H9 (cell line): ENCODE results near the gene FATE1. TPM values are rescaled to one million over a fixed set of nuclear protein-coding genes. Genes with fewer than 3 reads are reported as not detected.

Experiments used
- DNase-seq: peaks from one replicate; pipeline ENCODE4 v3.0.0-alpha.2; 2017
- H2AFZ ChIP-seq: one replicate; pipeline ENCODE4 v1.6.1; 2013; ENCODE audit warnings: mild to moderate bottlenecking, low read length, control low read depth, moderate library complexity
- H2AK5ac ChIP-seq: 2 replicates; pipeline ENCODE4 v1.6.1; 2013; ENCODE audit warnings: low read length, control low read depth, mixed read lengths; ENCODE audit not compliant: insufficient read length
- H2BK120ac ChIP-seq: one replicate; pipeline ENCODE4 v1.6.1; 2013; ENCODE audit warnings: low read depth, mild to moderate bottlenecking, low read length, control low read depth, inconsistent platforms; ENCODE audit not compliant: poor library complexity, severe bottlenecking
- H2BK12ac ChIP-seq: 2 replicates; pipeline ENCODE4 v1.6.1; 2013; ENCODE audit warnings: low read length, control low read depth, mixed read lengths, low read depth; ENCODE audit not compliant: insufficient read length
- H2BK15ac ChIP-seq: 2 replicates; pipeline ENCODE4 v1.6.1; 2013; ENCODE audit warnings: low read depth, low read length, control low read depth
- H2BK20ac ChIP-seq: one replicate; pipeline ENCODE4 v1.6.1; 2013; ENCODE audit warnings: low read depth, mild to moderate bottlenecking, low read length, control low read depth, inconsistent platforms; ENCODE audit not compliant: poor library complexity, severe bottlenecking
- H2BK5ac ChIP-seq: 2 replicates; pipeline ENCODE4 v1.6.1; 2013; ENCODE audit warnings: low read length, control low read depth, mixed read lengths; ENCODE audit not compliant: insufficient read length
- H3K14ac ChIP-seq: 2 replicates; pipeline ENCODE4 v1.6.1; 2013; ENCODE audit warnings: low read length, control low read depth; ENCODE audit not compliant: insufficient read depth
- H3K18ac ChIP-seq: 2 replicates; pipeline ENCODE4 v1.6.1; 2013; ENCODE audit warnings: low read depth, mild to moderate bottlenecking, mixed read lengths, low read length, control low read depth; ENCODE audit not compliant: insufficient read length
- H3K23ac ChIP-seq: 2 replicates; pipeline ENCODE4 v1.6.1; 2013; ENCODE audit warnings: low read length, control low read depth, mixed read lengths, low read depth; ENCODE audit not compliant: insufficient read length
- H3K23me2 ChIP-seq: 2 replicates; pipeline ENCODE4 v1.6.1; 2013; ENCODE audit warnings: low read depth, mild to moderate bottlenecking, mixed read lengths, low read length, control low read depth; ENCODE audit not compliant: insufficient read length, poor library complexity, severe bottlenecking
- H3K27ac ChIP-seq: 2 replicates; pipeline ENCODE4 v1.5.1; 2013; ENCODE audit warnings: low read length, control low read depth, mixed read lengths, low read depth; ENCODE audit not compliant: insufficient read length
- H3K27me3 ChIP-seq: 2 replicates; pipeline ENCODE4 v1.6.1; 2013; ENCODE audit warnings: low read length, control low read depth, inconsistent platforms; ENCODE audit not compliant: insufficient read depth
- H3K4ac ChIP-seq: 2 replicates; pipeline ENCODE4 v1.6.1; 2013; ENCODE audit warnings: low read depth, mild to moderate bottlenecking, control low read depth, inconsistent platforms, low read length, moderate library complexity
- H3K4me1 ChIP-seq: 2 replicates; pipeline ENCODE4 v1.6.1; 2013; ENCODE audit warnings: low read length, control low read depth, inconsistent platforms; ENCODE audit not compliant: insufficient read depth
- H3K4me2 ChIP-seq: 2 replicates; pipeline ENCODE4 v1.6.1; 2013; ENCODE audit warnings: low read length, control low read depth, mixed read lengths; ENCODE audit not compliant: insufficient read length, insufficient read depth
- H3K56ac ChIP-seq: 2 replicates; pipeline ENCODE4 v1.6.1; 2013; ENCODE audit warnings: low read depth, mild to moderate bottlenecking, mixed read lengths, low read length, control low read depth; ENCODE audit not compliant: insufficient read length
- H3K79me1 ChIP-seq: 2 replicates; pipeline ENCODE4 v1.6.1; 2013; ENCODE audit warnings: low read depth, mild to moderate bottlenecking, moderate library complexity, low read length, control low read depth, inconsistent platforms; ENCODE audit not compliant: insufficient read depth, poor library complexity, severe bottlenecking
- H3K79me2 ChIP-seq: 2 replicates; pipeline ENCODE4 v1.6.1; 2013; ENCODE audit warnings: low read length, control low read depth, inconsistent platforms; ENCODE audit not compliant: insufficient read depth
- H3K9ac ChIP-seq: 2 replicates; pipeline ENCODE4 v1.6.1; 2013; ENCODE audit warnings: low read length, control low read depth, mixed read lengths; ENCODE audit not compliant: insufficient read length; ENCODE audit errors: extremely low read depth
- H3K9me3 ChIP-seq: one replicate; pipeline ENCODE4 v1.6.1; 2013; ENCODE audit warnings: low read depth, low read length, inconsistent platforms; ENCODE audit not compliant: control insufficient read depth
- H3T11ph ChIP-seq: one replicate; pipeline ENCODE4 v1.6.1; 2013; ENCODE audit warnings: mild to moderate bottlenecking, low read length, control low read depth, inconsistent platforms
- H4K20me1 ChIP-seq: one replicate; pipeline ENCODE4 v1.6.1; 2013; ENCODE audit not compliant: control insufficient read depth, insufficient read length, insufficient read depth
- H4K5ac ChIP-seq: 2 replicates; pipeline ENCODE4 v1.6.1; 2013; ENCODE audit warnings: low read depth, mild to moderate bottlenecking, mixed read lengths, low read length, control low read depth; ENCODE audit not compliant: insufficient read length
- H4K8ac ChIP-seq: replicated peaks from 2 replicates; pipeline ENCODE4 v1.6.1; 2013; ENCODE audit warnings: low read length, control low read depth, mixed read lengths, low read depth; ENCODE audit not compliant: insufficient read length
- H4K91ac ChIP-seq: 2 replicates; pipeline ENCODE4 v1.6.1; 2013; ENCODE audit warnings: low read depth, mild to moderate bottlenecking, moderate library complexity, mixed read lengths, low read length, control low read depth; ENCODE audit not compliant: insufficient read length
- H3K27ac Mint-ChIP-seq, 3 experiments: 2 replicates in 2 of 3; 3 replicates in 1 of 3; pipeline ENCODE4 v1.8.0; 2020 to 2021; ENCODE audit warnings: mixed read lengths in 3 of 3, mild to moderate bottlenecking in 1 of 3, moderate library complexity in 1 of 3
- H3K27me3 Mint-ChIP-seq: 2 replicates; pipeline ENCODE4 v1.8.0; 2021; ENCODE audit warnings: low read depth, mild to moderate bottlenecking, moderate library complexity, mixed read lengths
- H3K36me3 Mint-ChIP-seq, 3 experiments: 2 replicates in 2 of 3; 3 replicates in 1 of 3; pipeline ENCODE4 v1.8.0; 2020 to 2021; ENCODE audit warnings: low read depth in 3 of 3, mixed read lengths in 3 of 3; ENCODE audit not compliant: insufficient read depth in 1 of 3
- H3K4me1 Mint-ChIP-seq, 2 experiments: 2 replicates each; pipeline ENCODE4 v1.8.0; 2020; ENCODE audit warnings: mixed read lengths in 2 of 2
- H3K4me3 Mint-ChIP-seq, 2 experiments: 2 replicates in 1 of 2; 3 replicates in 1 of 2; pipeline ENCODE4 v1.8.0; 2020 to 2021; ENCODE audit warnings: mild to moderate bottlenecking in 2 of 2, mixed read lengths in 2 of 2, moderate library complexity in 1 of 2
- H3K9me3 Mint-ChIP-seq, 2 experiments: 2 replicates in 1 of 2; 3 replicates in 1 of 2; pipeline ENCODE4 v1.8.0; 2020; ENCODE audit warnings: mild to moderate bottlenecking in 2 of 2, mixed read lengths in 2 of 2, moderate library complexity in 1 of 2
- CTCF ChIP-seq: fragments of 200-600 bp; sonication (generic); conservative IDR thresholded peaks from 3 replicates; pipeline ENCODE4 v1.8.0; 2021; ENCODE audit warnings: antibody characterized with exemption, mild to moderate bottlenecking
- WGBS: extraction: QIAGEN DNeasy Blood & Tissue Kit; methylation state at CpG from one replicate; pipeline ENCODE4 v1.1.7; 2013; ENCODE audit warnings: missing lambda C conversion rate, low lambda C conversion rate, mixed read lengths; ENCODE audit not compliant: insufficient read length; ENCODE audit errors: extremely low coverage; 5-methylcytosine and 5-hydroxymethylcytosine counted together
- total RNA-seq: library from RNA; stranded (reverse); gene quantifications from 2 replicates; pipeline ENCODE4 v1.2.1, GENCODE V29; 2021

Gene FATE1
- total RNA-seq, 1 experiment from 2014 or later = not detected

- Histone ChIP-seq H2BK5ac (no peak overlapping the region), H4K8ac (no peak overlapping the region), H2BK20ac (no peak overlapping the region), H2BK120ac (no peak overlapping the region), H3K27ac (no peak overlapping the region), H2BK15ac (no peak overlapping the region), H3K4me2 (no peak overlapping the region), H3K18ac (no peak overlapping the region), H3K14ac (no peak overlapping the region), H3T11ph (no peak overlapping the region), H3K9ac (no peak overlapping the region), H3K79me2 (no peaks in the 10 kb centered on the region), H3K23me2 (no peaks in the 10 kb centered on the region), H3K27me3 (no peaks in the 10 kb centered on the region), H3K56ac (no peak overlapping the region), H3K23ac (no peak overlapping the region), H3K9me3 (peaks cover 64% of the 10 kb centered on the region), H2BK12ac (no peak overlapping the region), H4K91ac (no peak overlapping the region), H4K20me1 (no peaks in the 10 kb centered on the region), H2AFZ (no peak overlapping the region), H2AK5ac (no peak overlapping the region), H3K79me1 (no peaks in the 10 kb centered on the region), H3K4ac (no peak overlapping the region), H3K4me1 (no peaks in the 10 kb centered on the region), H4K5ac (no peak overlapping the region)
- no CpG with 5 or more reads among the region's 6 CpGs for WGBS
- Mint-ChIP-seq H3K9me3 (peaks cover 77 to 87% of the 10 kb centered on the region in 2 experiments), H3K27me3 (peaks cover 4% of the 10 kb centered on the region), H3K36me3 (no peaks in the 10 kb centered on the region; a peak in 2 of 7 replicates), H3K4me3 (no peak overlapping the region), H3K4me1 (peaks cover 3 to 4% of the 10 kb centered on the region in 2 experiments; a peak in 1 of 4 replicates), H3K27ac (no peak overlapping the region)
- DNase-seq = no peak
- no peak for TF ChIP-seq CTCF
These were observed 40.6 kb upstream of the FATE1 start for GRCh38 chrX:151675121-151675746.
